A549 treated with DMSO at 1 μM for 4 hours (cell line): ENCODE results near the gene GDPD3. TPM values are rescaled to one million over a fixed set of nuclear protein-coding genes. Genes with fewer than 3 reads are reported as not detected.

Source experiments
- total RNA-seq: library from RNA; stranded (reverse); fragments of 200-300 nt; extraction: Qiagen RNA extraction; gene quantifications from 5 replicates; pipeline ENCODE4 v1.2.3, GENCODE V29; 2022; ENCODE audit warnings: low read depth

The GDPD3 gene
- total RNA-seq, result 1.5 to 2.8 TPM (median 2.0 TPM) in 5 replicates

GRCh38 chr16:30113031-30113710 lies at the start of gene GDPD3:
TSS of gene GDPD3 (minus strand) at chr16:30113537. CDS start at chr16:30113478, 59 bp downstream.

GRCh38 chr16:30096105-30096861 lies 17.1 kb downstream of the GDPD3 start, which contains the start of gene YPEL3:
TSS of gene YPEL3 (minus strand) at chr16:30096213. CDS start at chr16:30095482, 731 bp downstream.

GRCh38 chr16:30091474-30092372 lies 21.6 kb downstream of the GDPD3 start, which contains the start of gene TBX6:
TSS of gene TBX6 (minus strand) at chr16:30091924. CDS start at chr16:30091193, 731 bp downstream.

GRCh38 chr16:30075503-30076275 lies 37.6 kb downstream of the GDPD3 start, which contains the start of gene PPP4C:
TSS of gene PPP4C (plus strand) at chr16:30075994. CDS start at chr16:30076378, 384 bp downstream.

GRCh38 chr16:30065102-30065942 lies 48.0 kb downstream of the GDPD3 start, which contains the start of gene ALDOA:
TSS of gene ALDOA (plus strand) at chr16:30065760. CDS start at chr16:30066898, 1,138 bp downstream.

Other genes with a start within 250 kb of the GDPD3 start
- gene SEZ6L2, start 214.0 kb downstream of the GDPD3 start, total RNA-seq, result 20.8 to 24.4 TPM (median 21.7 TPM) in 5 replicates
- 23.0 to 29.4 TPM (median 26.9 TPM) in 5 replicates for gene ASPHD1, start 213.0 kb downstream of the GDPD3 start, total RNA-seq
- 15.4 to 21.6 TPM (median 19.2 TPM) in 5 replicates for gene KCTD13, start 187.3 kb downstream of the GDPD3 start, total RNA-seq
- 91.6 to 102 TPM (median 95.7 TPM) in 5 replicates for gene TMEM219, start 151.5 kb downstream of the GDPD3 start, total RNA-seq
- 31.2 to 38.4 TPM (median 34.6 TPM) in 5 replicates for gene TAOK2, start 139.7 kb downstream of the GDPD3 start, total RNA-seq
- 13.2 to 17.1 TPM (median 14.0 TPM) in 5 replicates for gene HIRIP3, start 117.9 kb downstream of the GDPD3 start, total RNA-seq
- 99.8 to 115 TPM (median 105 TPM) in 5 replicates for gene INO80E, start 117.3 kb downstream of the GDPD3 start, total RNA-seq
- gene DOC2A, start 102.5 kb downstream of the GDPD3 start, total RNA-seq, result 1.5 to 3.0 TPM (median 2.6 TPM) in 5 replicates
- not detected in 5 replicates for gene C16orf92, start 90.3 kb downstream of the GDPD3 start, total RNA-seq
- 0.31 to 0.68 TPM (median 0.43 TPM) in 5 replicates for gene TLCD3B, start 82.3 kb downstream of the GDPD3 start, total RNA-seq
- 1,690 to 2,030 TPM (median 1,847 TPM) in 5 replicates for gene ALDOA, start 47.8 kb downstream of the GDPD3 start, total RNA-seq
- gene PPP4C, start 37.5 kb downstream of the GDPD3 start, total RNA-seq, result 123 to 149 TPM (median 135 TPM) in 5 replicates
- gene TBX6, start 21.6 kb downstream of the GDPD3 start, total RNA-seq, result 0.20 to 0.45 TPM (median 0.25 TPM) in 5 replicates
- gene YPEL3, start 17.3 kb downstream of the GDPD3 start, total RNA-seq, result 6.7 to 11.1 TPM (median 8.9 TPM) in 5 replicates
- 33.7 to 37.8 TPM (median 36.7 TPM) in 5 replicates for gene MAPK3, start 9.7 kb upstream of the GDPD3 start, total RNA-seq
- 2.9 to 4.0 TPM (median 3.5 TPM) in 5 replicates for gene CORO1A, start 70.1 kb upstream of the GDPD3 start, total RNA-seq
- 163 to 214 TPM (median 202 TPM) in 5 replicates for gene BOLA2B, start 80.1 kb upstream of the GDPD3 start, total RNA-seq
- gene SLX1A, start 80.3 kb upstream of the GDPD3 start, total RNA-seq, result 6.8 to 22.9 TPM (median 9.4 TPM) in 5 replicates
- 5.6 to 13.9 TPM (median 9.3 TPM) in 5 replicates for gene SULT1A3, start 85.7 kb upstream of the GDPD3 start, total RNA-seq
- 0.66 to 3.2 TPM (median 3.0 TPM) in 5 replicates for gene NPIPB13, start 134.9 kb upstream of the GDPD3 start, total RNA-seq
- gene CD2BP2, start 241.8 kb upstream of the GDPD3 start, total RNA-seq, result 64.0 to 69.6 TPM (median 67.1 TPM) in 5 replicates